ENCODE results near the gene LOC101059915.
"Not testable (repeated sequence)": the region's sequence is repeated elsewhere in the genome, so short reads cannot be mapped to it uniquely, and the experiment has no call there.

LOC101059915 gene

DNA sequence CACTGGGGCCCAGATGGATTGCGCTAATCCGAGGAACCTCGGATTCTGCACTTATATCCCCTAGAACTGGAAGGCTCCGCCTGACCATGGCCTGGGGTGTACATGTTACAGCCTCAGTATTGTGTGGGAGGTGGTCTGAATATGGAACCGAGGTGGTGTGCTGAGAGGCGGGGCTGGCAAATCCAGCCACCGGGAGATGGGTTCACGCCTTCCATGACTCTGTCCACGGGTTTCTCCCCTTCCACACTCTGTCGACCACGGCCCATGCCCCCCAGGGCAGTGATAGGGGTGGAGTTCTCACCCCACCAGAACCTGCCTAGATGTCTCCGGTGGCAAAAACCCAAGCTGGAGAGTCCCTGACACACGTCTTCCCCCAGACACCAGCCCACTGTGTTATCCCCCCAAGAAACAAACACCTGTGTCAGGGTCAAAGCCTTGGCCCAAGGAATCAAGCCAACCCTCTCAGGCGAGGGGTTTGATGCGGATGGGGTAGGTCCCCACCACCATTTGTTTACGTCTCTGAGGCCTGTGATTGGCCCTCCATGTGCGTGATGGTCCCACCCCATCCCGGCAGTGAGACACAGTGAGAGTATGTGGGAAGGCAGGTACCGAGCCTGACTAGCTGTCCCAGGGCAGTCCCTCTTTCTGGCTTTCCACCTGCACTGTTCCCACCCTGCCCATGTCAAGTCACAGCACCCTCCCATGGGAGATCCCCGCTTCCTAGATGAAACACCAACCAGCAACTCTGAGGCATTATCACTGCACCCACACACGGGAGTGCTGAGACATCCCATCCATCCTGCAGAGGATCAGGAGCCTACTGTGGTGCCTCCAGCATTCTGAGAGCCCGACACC, 6.6 kb upstream of the LOC101059915 start:
- H3K4me3 ChIP-seq (ENCODE audit: low read depth in 1 of 3, low read length in 3 of 3), result no peak overlapping the region
- no peak for DNase-seq (ENCODE audit: low spot score)
- WGBS, result 94% methylated on average over 22 of the region's 22 CpGs

DNA sequence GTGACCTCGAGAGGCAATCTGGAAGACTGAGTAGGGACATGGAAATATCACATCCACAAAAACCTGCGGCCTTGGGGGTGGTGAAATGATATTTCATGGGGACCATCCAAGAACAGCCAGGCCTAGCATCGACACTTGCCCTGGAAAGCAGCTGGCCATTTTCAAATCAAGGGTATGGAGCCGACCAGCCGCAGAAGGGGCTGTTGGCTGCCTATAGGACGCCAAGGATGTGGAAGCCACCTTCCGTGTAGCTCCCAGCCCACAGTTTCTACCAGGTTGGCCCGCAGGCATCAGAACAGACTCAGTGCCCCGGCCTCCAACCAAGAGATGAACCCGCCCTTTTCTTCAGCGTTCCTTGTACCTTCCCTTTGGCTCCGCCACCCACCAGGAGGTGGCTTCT, 5.4 kb upstream of the LOC101059915 start:
- H3K4me3 ChIP-seq (ENCODE audit: low read depth in 1 of 3, low read length in 3 of 3), result no peak overlapping the region
- WGBS, result 86% methylated on average over 12 of the region's 12 CpGs

More for the DNA sequence above, 6.6 kb upstream of the LOC101059915 start:
- Histone ChIP-seq H3K27ac (ENCODE audit: low read depth in 1 of 2, low read length in 2 of 2) (no peak overlapping the region), H3K36me3 (ENCODE audit: control insufficient read depth in 4 of 4, insufficient read depth in 3 of 4, low read depth in 1 of 4, low read length in 3 of 4) (no peaks in the 10 kb centered on the region), H3K9me3 (ENCODE audit: control insufficient read depth in 4 of 4, low read length in 3 of 4) (no peaks in the 10 kb centered on the region), H3K9ac (ENCODE audit: low read depth in 1 of 2, low read length in 2 of 2) (no peak overlapping the region), H3K4me1 (ENCODE audit: control insufficient read depth in 4 of 4, insufficient read depth in 4 of 4, low read length in 3 of 4) (no peaks in the 10 kb centered on the region), H3K27me3 (ENCODE audit: control insufficient read depth in 4 of 4, insufficient read depth in 4 of 4, low read length in 3 of 4) (no peaks in the 10 kb centered on the region)
- no peak for TF ChIP-seq YY1 (IDR thresholded peaks at IDR 0.05)
- TF ChIP-seq FOXA1 (IDR thresholded peaks at IDR 0.05), result no peak
- TF ChIP-seq, protein P1, sequence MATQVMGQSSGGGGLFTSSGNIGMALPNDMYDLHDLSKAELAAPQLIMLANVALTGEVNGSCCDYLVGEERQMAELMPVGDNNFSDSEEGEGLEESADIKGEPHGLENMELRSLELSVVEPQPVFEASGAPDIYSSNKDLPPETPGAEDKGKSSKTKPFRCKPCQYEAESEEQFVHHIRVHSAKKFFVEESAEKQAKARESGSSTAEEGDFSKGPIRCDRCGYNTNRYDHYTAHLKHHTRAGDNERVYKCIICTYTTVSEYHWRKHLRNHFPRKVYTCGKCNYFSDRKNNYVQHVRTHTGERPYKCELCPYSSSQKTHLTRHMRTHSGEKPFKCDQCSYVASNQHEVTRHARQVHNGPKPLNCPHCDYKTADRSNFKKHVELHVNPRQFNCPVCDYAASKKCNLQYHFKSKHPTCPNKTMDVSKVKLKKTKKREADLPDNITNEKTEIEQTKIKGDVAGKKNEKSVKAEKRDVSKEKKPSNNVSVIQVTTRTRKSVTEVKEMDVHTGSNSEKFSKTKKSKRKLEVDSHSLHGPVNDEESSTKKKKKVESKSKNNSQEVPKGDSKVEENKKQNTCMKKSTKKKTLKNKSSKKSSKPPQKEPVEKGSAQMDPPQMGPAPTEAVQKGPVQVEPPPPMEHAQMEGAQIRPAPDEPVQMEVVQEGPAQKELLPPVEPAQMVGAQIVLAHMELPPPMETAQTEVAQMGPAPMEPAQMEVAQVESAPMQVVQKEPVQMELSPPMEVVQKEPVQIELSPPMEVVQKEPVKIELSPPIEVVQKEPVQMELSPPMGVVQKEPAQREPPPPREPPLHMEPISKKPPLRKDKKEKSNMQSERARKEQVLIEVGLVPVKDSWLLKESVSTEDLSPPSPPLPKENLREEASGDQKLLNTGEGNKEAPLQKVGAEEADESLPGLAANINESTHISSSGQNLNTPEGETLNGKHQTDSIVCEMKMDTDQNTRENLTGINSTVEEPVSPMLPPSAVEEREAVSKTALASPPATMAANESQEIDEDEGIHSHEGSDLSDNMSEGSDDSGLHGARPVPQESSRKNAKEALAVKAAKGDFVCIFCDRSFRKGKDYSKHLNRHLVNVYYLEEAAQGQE (IDR thresholded peaks at IDR 0.05), result no peak
- no peak for TF ChIP-seq RAD21 (IDR thresholded peaks at IDR 0.05)
- TF ChIP-seq CTCF (IDR thresholded peaks at IDR 0.05; ENCODE audit: low read depth, low read length, missing input control), result no peak
- TF ChIP-seq NR2F2 (IDR thresholded peaks at IDR 0.05), result no peak
- no peak for TF ChIP-seq JUND (IDR thresholded peaks at IDR 0.05)
- TF ChIP-seq GABPA (IDR thresholded peaks at IDR 0.05 in 1 of 2, conservative IDR thresholded peaks at IDR 0.05 in 1 of 2), result no peak

GRCh38 chrX:71662654-71663053, 4.7 kb upstream of the LOC101059915 start:
- WGBS, result 66% methylated on average over 11 of the region's 11 CpGs
- not testable (repeated sequence) for H3K9me3 ChIP-seq (ENCODE audit: control insufficient read depth in 4 of 4, low read length in 3 of 4); H3K9ac ChIP-seq (ENCODE audit: low read depth in 1 of 2, low read length in 2 of 2); H3K36me3 ChIP-seq (ENCODE audit: control insufficient read depth in 4 of 4, insufficient read depth in 3 of 4, low read depth in 1 of 4, low read length in 3 of 4); DNase-seq (ENCODE audit: low spot score); H3K27ac ChIP-seq (ENCODE audit: low read depth in 1 of 2, low read length in 2 of 2); H3K4me1 ChIP-seq (ENCODE audit: control insufficient read depth in 4 of 4, insufficient read depth in 4 of 4, low read length in 3 of 4); H3K27me3 ChIP-seq (ENCODE audit: control insufficient read depth in 4 of 4, insufficient read depth in 4 of 4, low read length in 3 of 4); H3K4me3 ChIP-seq (ENCODE audit: low read depth in 1 of 3, low read length in 3 of 3)

More for the DNA sequence above, 5.4 kb upstream of the LOC101059915 start:
- H3K27me3 ChIP-seq (ENCODE audit: control insufficient read depth in 4 of 4, insufficient read depth in 4 of 4, low read length in 3 of 4), result no peaks in the 10 kb centered on the region
- no peak for DNase-seq (ENCODE audit: low spot score)
- H3K9me3 ChIP-seq (ENCODE audit: control insufficient read depth in 4 of 4, low read length in 3 of 4), result no peaks in the 10 kb centered on the region
- no peaks in the 10 kb centered on the region for H3K4me1 ChIP-seq (ENCODE audit: control insufficient read depth in 4 of 4, insufficient read depth in 4 of 4, low read length in 3 of 4)
- no peak overlapping the region for H3K9ac ChIP-seq (ENCODE audit: low read depth in 1 of 2, low read length in 2 of 2)
- H3K36me3 ChIP-seq (ENCODE audit: control insufficient read depth in 4 of 4, insufficient read depth in 3 of 4, low read depth in 1 of 4, low read length in 3 of 4), result no peaks in the 10 kb centered on the region
- no peak for TF ChIP-seq TAF1 (conservative IDR thresholded peaks at IDR 0.05)
- TF ChIP-seq, protein P2, sequence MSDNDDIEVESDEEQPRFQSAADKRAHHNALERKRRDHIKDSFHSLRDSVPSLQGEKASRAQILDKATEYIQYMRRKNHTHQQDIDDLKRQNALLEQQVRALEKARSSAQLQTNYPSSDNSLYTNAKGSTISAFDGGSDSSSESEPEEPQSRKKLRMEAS (IDR thresholded peaks at IDR 0.05), result no peak
- H3K27ac ChIP-seq (ENCODE audit: low read depth in 1 of 2, low read length in 2 of 2), result no peak overlapping the region

DNA sequence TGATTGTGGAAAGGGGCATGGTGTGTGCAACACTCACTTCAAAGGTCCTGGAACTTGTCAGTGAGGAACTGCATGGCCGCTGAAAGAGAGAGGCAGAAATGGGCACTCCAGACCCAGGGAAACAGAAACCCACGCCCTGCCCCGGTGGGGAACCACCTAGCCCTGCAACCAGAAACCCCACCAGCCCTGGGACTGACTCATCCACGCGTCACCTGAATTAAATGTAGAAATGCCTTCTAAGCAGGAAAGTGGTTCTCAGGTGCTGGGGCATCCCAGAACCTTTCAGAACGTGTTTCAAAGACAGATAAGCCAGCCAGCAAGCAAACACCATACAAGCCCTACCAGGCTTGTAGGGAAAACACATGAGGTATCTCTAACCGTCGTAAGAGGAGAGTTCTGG, 4.1 kb upstream of the LOC101059915 start:
- 84% methylated on average over 8 of the region's 8 CpGs for WGBS
- not testable (repeated sequence) for H3K9me3 ChIP-seq (ENCODE audit: control insufficient read depth in 4 of 4, low read length in 3 of 4); H3K27ac ChIP-seq (ENCODE audit: low read depth in 1 of 2, low read length in 2 of 2); H3K9ac ChIP-seq (ENCODE audit: low read depth in 1 of 2, low read length in 2 of 2); H3K27me3 ChIP-seq (ENCODE audit: control insufficient read depth in 4 of 4, insufficient read depth in 4 of 4, low read length in 3 of 4); H3K4me1 ChIP-seq (ENCODE audit: control insufficient read depth in 4 of 4, insufficient read depth in 4 of 4, low read length in 3 of 4); H3K36me3 ChIP-seq (ENCODE audit: control insufficient read depth in 4 of 4, insufficient read depth in 3 of 4, low read depth in 1 of 4, low read length in 3 of 4); DNase-seq (ENCODE audit: low spot score); H3K4me3 ChIP-seq (ENCODE audit: low read depth in 1 of 3, low read length in 3 of 3)

Data from liver (tissue), 8 donors.